ENCODE data around the gene RESF1. TPM values are rescaled to one million over a fixed set of nuclear protein-coding genes. Genes with fewer than 3 reads are reported as not detected.
A peak's percentile ranks its signal among the peaks of the same experiment; 100 is the strongest.

The RESF1 gene
- total RNA-seq, 1 experiment from 2014 or later = 64.7 TPM

DNA sequence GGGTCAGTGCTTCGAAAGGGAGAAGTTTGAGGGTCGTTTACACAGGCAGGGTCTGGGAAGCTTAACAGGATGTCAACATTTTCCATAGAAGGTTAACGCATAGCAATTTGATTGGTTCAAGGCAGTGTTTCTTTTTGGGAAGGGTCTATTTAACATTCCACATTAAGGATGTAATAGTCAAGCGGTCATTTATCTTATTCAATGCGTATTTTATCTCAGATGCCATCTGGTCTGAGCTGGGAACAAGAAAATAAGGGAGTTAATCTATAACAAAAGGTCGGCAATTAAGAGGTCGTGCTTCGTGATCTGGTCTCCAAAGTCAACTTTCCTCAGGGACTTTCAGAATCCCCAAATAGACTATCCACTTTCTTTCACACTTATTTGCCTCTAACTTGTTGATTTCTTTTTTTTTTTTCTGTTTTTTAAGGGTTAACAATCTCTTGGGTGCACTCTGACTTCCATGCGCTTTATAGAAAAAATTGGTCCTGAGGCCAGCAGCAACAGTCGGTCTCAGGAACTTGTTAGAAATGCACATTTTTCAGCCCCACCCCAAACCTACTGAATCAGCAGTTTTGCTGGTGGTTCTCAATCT lies 550 bp upstream of the RESF1 start:
- no peaks in the 10 kb centered on the region for H3K9me3 ChIP-seq (ENCODE audit: control insufficient read depth in 1 of 2, insufficient read depth in 1 of 2, low read depth in 1 of 2, low read length in 2 of 2)
- no peaks in the 10 kb centered on the region for H4K20me1 ChIP-seq (ENCODE audit: insufficient read depth)
- TF ChIP-seq EZH2 (IDR thresholded peaks at IDR 0.05) (no peak), ATF3 (IDR thresholded peaks at IDR 0.05) (no peak), EGR1 (IDR thresholded peaks at IDR 0.05; ENCODE audit: low read depth) (no peak), EZH2phosphoT487 (IDR thresholded peaks at IDR 0.05; ENCODE audit: borderline replicate concordance) (no peak), CBX3 (IDR thresholded peaks at IDR 0.05; ENCODE audit: low read depth) (no peak), TCF7L2 (IDR thresholded peaks at IDR 0.05; ENCODE audit: borderline replicate concordance, extremely low read depth, insufficient read depth, insufficient read length) (no peak), SIN3A (IDR thresholded peaks at IDR 0.05; ENCODE audit: low read depth) (no peak), ZFX (IDR thresholded peaks at IDR 0.05) (no peak), ELF1 (IDR thresholded peaks at IDR 0.05; ENCODE audit: borderline replicate concordance, low read depth) (no peak), POLR2AphosphoS5 (IDR thresholded peaks at IDR 0.05; ENCODE audit: low read depth, low read length) (no peak), ZNF274 (IDR thresholded peaks at IDR 0.05; ENCODE audit: low read depth, low read length) (no peak), FOSL1 (IDR thresholded peaks at IDR 0.05; ENCODE audit: low read depth) (no peak), CEBPB (IDR thresholded peaks at IDR 0.05; ENCODE audit: low read depth) (no peak), SP1 (IDR thresholded peaks at IDR 0.05; ENCODE audit: low read depth) (no peak), YY1 (IDR thresholded peaks at IDR 0.05; ENCODE audit: extremely low read depth, insufficient replicate concordance, low read depth, low read length) (no peak)
- TF ChIP-seq, protein P1, sequence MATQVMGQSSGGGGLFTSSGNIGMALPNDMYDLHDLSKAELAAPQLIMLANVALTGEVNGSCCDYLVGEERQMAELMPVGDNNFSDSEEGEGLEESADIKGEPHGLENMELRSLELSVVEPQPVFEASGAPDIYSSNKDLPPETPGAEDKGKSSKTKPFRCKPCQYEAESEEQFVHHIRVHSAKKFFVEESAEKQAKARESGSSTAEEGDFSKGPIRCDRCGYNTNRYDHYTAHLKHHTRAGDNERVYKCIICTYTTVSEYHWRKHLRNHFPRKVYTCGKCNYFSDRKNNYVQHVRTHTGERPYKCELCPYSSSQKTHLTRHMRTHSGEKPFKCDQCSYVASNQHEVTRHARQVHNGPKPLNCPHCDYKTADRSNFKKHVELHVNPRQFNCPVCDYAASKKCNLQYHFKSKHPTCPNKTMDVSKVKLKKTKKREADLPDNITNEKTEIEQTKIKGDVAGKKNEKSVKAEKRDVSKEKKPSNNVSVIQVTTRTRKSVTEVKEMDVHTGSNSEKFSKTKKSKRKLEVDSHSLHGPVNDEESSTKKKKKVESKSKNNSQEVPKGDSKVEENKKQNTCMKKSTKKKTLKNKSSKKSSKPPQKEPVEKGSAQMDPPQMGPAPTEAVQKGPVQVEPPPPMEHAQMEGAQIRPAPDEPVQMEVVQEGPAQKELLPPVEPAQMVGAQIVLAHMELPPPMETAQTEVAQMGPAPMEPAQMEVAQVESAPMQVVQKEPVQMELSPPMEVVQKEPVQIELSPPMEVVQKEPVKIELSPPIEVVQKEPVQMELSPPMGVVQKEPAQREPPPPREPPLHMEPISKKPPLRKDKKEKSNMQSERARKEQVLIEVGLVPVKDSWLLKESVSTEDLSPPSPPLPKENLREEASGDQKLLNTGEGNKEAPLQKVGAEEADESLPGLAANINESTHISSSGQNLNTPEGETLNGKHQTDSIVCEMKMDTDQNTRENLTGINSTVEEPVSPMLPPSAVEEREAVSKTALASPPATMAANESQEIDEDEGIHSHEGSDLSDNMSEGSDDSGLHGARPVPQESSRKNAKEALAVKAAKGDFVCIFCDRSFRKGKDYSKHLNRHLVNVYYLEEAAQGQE (IDR thresholded peaks at IDR 0.05; ENCODE audit: low read depth) = no peak
- TF ChIP-seq, protein P2, sequence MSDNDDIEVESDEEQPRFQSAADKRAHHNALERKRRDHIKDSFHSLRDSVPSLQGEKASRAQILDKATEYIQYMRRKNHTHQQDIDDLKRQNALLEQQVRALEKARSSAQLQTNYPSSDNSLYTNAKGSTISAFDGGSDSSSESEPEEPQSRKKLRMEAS (IDR thresholded peaks at IDR 0.05) = no peak
- ChIA-PET CTCF (no interaction called here), RAD21 (ENCODE audit: low non-redundant PET in 1 of 2, low total read pairs in 2 of 2, uncharacterized antibody in 2 of 2, unreplicated experiment in 2 of 2) (no interaction called here), POLR2A (interaction anchor here (0.7 to 1.3 kb wide), 3 partner anchors 11 to 209 kb away, joined by 3 to 6 read pairs (median 3); no protein-coding TSS in a partner anchor)
- H3K4me1 ChIP-seq (ENCODE audit: control insufficient read depth in 1 of 2, insufficient read depth in 2 of 2, low read length in 2 of 2) = peaks cover 24 to 41% of the 10 kb centered on the region in 2 experiments
- BruUV-seq (replicated peaks) = TSS peak; percentile 82
- H3K27me3 ChIP-seq (ENCODE audit: insufficient read depth, low read length) = no peaks in the 10 kb centered on the region
- peaks cover 40% of the 10 kb centered on the region for H3K79me2 ChIP-seq (ENCODE audit: insufficient read depth, low read length)
- peak overlapping the region; percentile 86 for H3K27ac ChIP-seq (ENCODE audit: low read depth, low read length)
- intact Hi-C loops (cut with micrococcal nuclease) = loop anchor here (2.0 to 5.0 kb wide), 3 partner anchors 211 to 276 kb away; no protein-coding TSS in a partner anchor
- H3K9me2 ChIP-seq (ENCODE audit: insufficient read depth) = no peaks in the 10 kb centered on the region
- peak overlapping the region; percentile 13 for H2AFZ ChIP-seq (ENCODE audit: low read depth, low read length, poor library complexity, severe bottlenecking)
- H3K9ac ChIP-seq (ENCODE audit: low read length) = peak overlapping the region; percentile 73
- peak overlapping the region; percentile 92 for H3K4me2 ChIP-seq (ENCODE audit: low read length)
- H3K36me3 ChIP-seq (ENCODE audit: control insufficient read depth in 1 of 2, insufficient read depth in 2 of 2, low read length in 2 of 2) = peaks cover 6 to 20% of the 10 kb centered on the region in 2 experiments; a peak in 3 of 4 replicates
- H3K4me3 ChIP-seq (replicated peaks in 1 of 2; ENCODE audit: low read depth in 1 of 2, low read length in 2 of 2) = peak overlapping the region; percentile 68 to 87
- DNase-seq (ENCODE audit: low read depth, low spot score) (no peak), ATAC-seq (no peak)

Data from HCT116 (cell line).